ENCODE measurements around the gene SRP9.

Gene SRP9

DNA sequence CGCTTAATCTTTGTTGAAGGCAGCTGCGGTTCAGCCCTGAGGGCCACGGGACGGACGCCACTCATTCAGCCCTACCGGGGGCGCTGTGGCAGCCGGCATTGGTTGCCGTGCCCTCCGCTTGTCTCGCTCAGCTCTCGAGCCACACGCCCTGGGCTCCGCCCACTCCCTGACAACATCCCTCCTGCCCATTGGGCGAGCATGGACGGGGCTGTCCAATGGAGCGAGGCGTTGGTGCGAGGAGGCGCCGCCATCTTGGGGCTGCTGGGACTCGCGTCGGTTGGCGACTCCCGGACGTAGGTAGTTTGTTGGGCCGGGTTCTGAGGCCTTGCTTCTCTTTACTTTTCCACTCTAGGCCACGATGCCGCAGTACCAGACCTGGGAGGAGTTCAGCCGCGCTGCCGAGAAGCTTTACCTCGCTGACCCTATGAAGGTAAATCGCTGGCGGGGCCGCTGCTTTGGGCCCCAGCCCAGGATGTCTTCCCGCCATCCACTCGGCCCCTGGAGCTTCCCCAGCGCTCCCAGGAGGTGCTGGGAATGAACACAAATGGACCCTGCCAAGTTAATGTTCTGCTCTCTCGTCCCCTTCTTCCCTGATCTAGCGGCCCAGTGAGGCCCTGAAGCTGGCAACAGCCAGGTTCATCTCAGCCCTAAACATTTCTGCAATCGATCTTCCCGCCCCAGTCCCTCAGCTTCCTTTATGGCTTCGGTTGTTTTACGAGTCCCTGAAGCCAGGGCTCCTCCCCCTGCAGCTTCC, at the start of gene SRP9:
TSS of gene SRP9 (plus strand) at position 244 of the 754 bp plus-strand sequence. CDS start at position 359, 115 bp downstream.
- peak; percentile 85 for TF ChIP-seq CTCF (IDR thresholded peaks at IDR 0.05; ENCODE audit: low read depth, low read length)
- H3K4me3 ChIP-seq (ENCODE audit: low read depth, low read length) = peak within 1 kb of the TSS; percentile 94

DNA sequence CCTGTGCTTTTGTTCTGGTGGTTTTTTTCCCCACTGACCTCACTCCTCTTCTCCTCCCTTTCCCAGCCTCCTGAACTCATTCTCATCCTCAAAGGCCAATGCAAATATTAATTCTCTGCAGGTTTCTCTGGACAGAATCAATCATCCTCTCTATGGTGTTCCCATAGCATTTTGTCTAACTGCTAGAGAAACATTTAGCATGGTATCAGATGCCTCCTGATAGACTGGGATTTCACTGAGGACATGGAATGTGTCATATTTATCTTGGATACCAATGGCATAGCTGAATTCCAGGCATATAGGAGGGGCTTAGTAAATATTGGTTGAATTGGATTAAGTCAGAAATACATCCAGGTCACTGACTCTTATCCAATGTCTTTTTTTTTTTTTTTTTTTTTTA, 46.1 kb upstream of the SRP9 start:
- no peak for TF ChIP-seq CTCF (IDR thresholded peaks at IDR 0.05; ENCODE audit: low read depth, low read length)
- H3K4me3 ChIP-seq (ENCODE audit: low read depth, low read length) = no peak overlapping the region

GRCh38 chr1:225733254-225733653, 44.4 kb upstream of the SRP9 start:
- TF ChIP-seq CTCF (IDR thresholded peaks at IDR 0.05; ENCODE audit: low read depth, low read length) = no peak
- H3K4me3 ChIP-seq (ENCODE audit: low read depth, low read length) = no peak overlapping the region

DNA sequence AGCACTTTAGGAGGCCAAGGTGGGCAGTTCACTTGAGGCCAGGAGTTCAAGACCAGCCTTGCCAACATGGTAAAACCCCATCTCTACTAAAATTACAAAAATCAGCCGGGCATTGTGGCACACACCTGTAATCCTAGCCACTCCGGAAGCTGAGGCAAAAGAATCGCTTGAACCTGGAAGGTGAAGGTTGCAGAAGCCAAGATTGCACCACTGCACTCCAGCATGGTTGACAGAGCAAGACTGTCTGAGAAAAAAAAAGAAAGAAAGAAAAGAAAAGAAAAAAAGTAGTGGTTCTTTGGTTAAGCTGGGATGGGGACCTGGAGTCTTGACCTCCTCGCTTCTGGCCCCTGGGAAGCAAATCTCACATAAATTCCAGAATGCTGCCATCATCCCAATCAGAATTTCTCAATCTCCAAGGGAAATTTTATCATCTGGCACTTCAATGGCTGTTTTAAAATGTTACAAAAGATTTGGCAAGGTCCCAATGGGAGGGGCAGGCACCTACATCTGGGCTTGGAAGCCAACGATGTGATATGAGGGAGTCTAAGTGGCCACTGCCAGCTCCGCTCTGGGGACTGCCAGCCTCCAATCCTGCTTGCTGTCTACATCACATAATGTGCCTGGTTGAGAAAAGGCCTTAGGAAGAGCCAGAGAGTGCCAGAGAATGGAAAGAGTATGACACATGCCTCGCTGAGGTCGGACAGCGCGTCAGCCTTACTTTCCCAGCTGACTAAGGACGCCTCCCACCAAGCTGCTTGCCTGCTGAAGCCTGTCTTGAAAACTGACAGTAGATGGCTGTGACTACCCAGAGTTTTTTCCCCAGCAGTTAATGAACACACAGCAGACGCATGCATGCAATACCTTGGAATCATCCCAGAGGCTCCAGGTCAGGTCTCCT, 42.1 kb upstream of the SRP9 start:
- TF ChIP-seq CTCF (IDR thresholded peaks at IDR 0.05; ENCODE audit: low read depth, low read length) = no peak
- H3K4me3 ChIP-seq (ENCODE audit: low read depth, low read length) = no peak overlapping the region

GRCh38 chr1:225736437-225737098, 41.1 kb upstream of the SRP9 start:
- no peak overlapping the region for H3K4me3 ChIP-seq (ENCODE audit: low read depth, low read length)
- TF ChIP-seq CTCF (IDR thresholded peaks at IDR 0.05; ENCODE audit: low read depth, low read length) = no peak

- TF ChIP-seq CTCF (IDR thresholded peaks at IDR 0.05; ENCODE audit: low read depth, low read length) = no peak
- H3K4me3 ChIP-seq (ENCODE audit: low read depth, low read length) = no peak overlapping the region
Measured at GRCh38 chr1:225737161-225737560, 40.5 kb upstream of the SRP9 start.

Data from WI38 (cell line).